ENCODE results near the gene SCARF2. TPM values are rescaled to one million over a fixed set of nuclear protein-coding genes. Genes with fewer than 3 reads are reported as not detected.

The SCARF2 gene
- total RNA-seq, 2 donors from 2014 or later, result 12.8 to 28.6 TPM

- no peaks in the 10 kb centered on the region for H3K4me1 ChIP-seq (replicated peaks)
- TF ChIP-seq POLR2AphosphoS5 (IDR thresholded peaks at IDR 0.05) (no peak), POLR2A (IDR thresholded peaks at IDR 0.05) (no peak), CTCF (IDR thresholded peaks at IDR 0.05) (no peak)
- intact Hi-C loops (cut with DNase I), result no loop called here
- 71% methylated on average over 7 of the region's 7 CpGs for WGBS
- no peaks in the 10 kb centered on the region for H3K27me3 ChIP-seq (replicated peaks; ENCODE audit: insufficient read depth)
- no peak overlapping the region for H3K27ac ChIP-seq
- DNase-seq (ENCODE audit: low spot score), result no peak
- H3K4me3 ChIP-seq, result no peak overlapping the region
- H3K36me3 ChIP-seq, result peaks cover 0 to 9% of the 10 kb centered on the region in 2 donors
- H3K9me3 ChIP-seq, result no peaks in the 10 kb centered on the region
Observed at GRCh38 chr22:20442485-20443284, 5.1 kb upstream of the SCARF2 start.

- H3K9me3 ChIP-seq, result no peaks in the 10 kb centered on the region
- no peak overlapping the region for H3K27ac ChIP-seq
- peaks cover 0 to 9% of the 10 kb centered on the region in 2 donors for H3K36me3 ChIP-seq
- DNase-seq (ENCODE audit: low spot score), result no peak
- 69% methylated on average over 20 of the region's 21 CpGs for WGBS
- intact Hi-C loops (cut with DNase I), result no loop called here
- H3K4me3 ChIP-seq, result no peak overlapping the region
- TF ChIP-seq CTCF (IDR thresholded peaks at IDR 0.05), result no peak
- TF ChIP-seq POLR2A (IDR thresholded peaks at IDR 0.05), result no peak
- TF ChIP-seq POLR2AphosphoS5 (IDR thresholded peaks at IDR 0.05), result no peak
- H3K4me1 ChIP-seq (replicated peaks), result no peaks in the 10 kb centered on the region
- no peaks in the 10 kb centered on the region for H3K27me3 ChIP-seq (replicated peaks; ENCODE audit: insufficient read depth)
Observed at GRCh38 chr22:20441631-20442484, 4.2 kb upstream of the SCARF2 start.

- peaks cover 4% of the 10 kb centered on the region for H3K4me1 ChIP-seq (replicated peaks)
Observed at GRCh38 chr22:20440637-20441591, 3.3 kb upstream of the SCARF2 start.

More at GRCh38 chr22:20440637-20441591, 3.3 kb upstream of the SCARF2 start:
- WGBS, result 72% methylated on average over 13 of the region's 13 CpGs
- intact Hi-C loops (cut with DNase I), result no loop called here
- Histone ChIP-seq H3K9me3 (no peaks in the 10 kb centered on the region), H3K36me3 (peaks cover 0 to 7% of the 10 kb centered on the region in 2 donors), H3K27me3 (replicated peaks; ENCODE audit: insufficient read depth) (no peaks in the 10 kb centered on the region), H3K27ac (no peak overlapping the region), H3K4me3 (no peak overlapping the region)
- no peak for DNase-seq (ENCODE audit: low spot score)
- TF ChIP-seq CTCF (IDR thresholded peaks at IDR 0.05) (no peak), POLR2AphosphoS5 (IDR thresholded peaks at IDR 0.05) (no peak), POLR2A (IDR thresholded peaks at IDR 0.05) (no peak)

All from prostate gland (tissue), 2 donors.